Lower leg skin (tissue), 3 donors: Measurements from ENCODE around the gene EMC1.

ENCODE experiments used
- CTCF ChIP-seq, 3 donors: fragments of 450-650 bp; IDR thresholded peaks; one replicate each; pipeline ENCODE4 v1.5.1; 2016; ENCODE audit warnings: antibody characterized with exemption in 3 of 3, mild to moderate bottlenecking in 3 of 3, moderate library complexity in 2 of 3
- POLR2A ChIP-seq, 2 donors: fragments of 450-650 bp; IDR thresholded peaks; one replicate each; pipeline ENCODE4 v1.6.1; 2016 to 2017; ENCODE audit warnings: antibody characterized with exemption in 2 of 2, mild to moderate bottlenecking in 1 of 2, moderate library complexity in 1 of 2

GRCh38 chr1:19272064-19272463, 20.7 kb upstream of the EMC1 start:
- TF ChIP-seq CTCF (IDR thresholded peaks at IDR 0.05): no peak
- no peak for TF ChIP-seq POLR2A (IDR thresholded peaks at IDR 0.05)
